Immature natural killer cell (primary cell): Measurements from ENCODE around the gene CDC42BPG. TPM values are rescaled to one million over a fixed set of nuclear protein-coding genes. Genes with fewer than 3 reads are reported as not detected.

Source experiments
- DNase-seq, 3 donors: peaks; one replicate each; pipeline ENCODE4 v3.0.0; 2022; ENCODE audit warnings: mixed read lengths in 1 of 3
- H3K27ac Mint-ChIP-seq, 6 donors: one replicate each; pipeline ENCODE4 v1.8.0; 2020; ENCODE audit warnings: mixed read lengths in 6 of 6, mild to moderate bottlenecking in 5 of 6, inconsistent platforms in 4 of 6, moderate library complexity in 3 of 6
- H3K27me3 Mint-ChIP-seq, 3 donors: one replicate each; pipeline ENCODE4 v1.8.0; 2020 to 2021; ENCODE audit warnings: low read depth in 3 of 3, mild to moderate bottlenecking in 3 of 3, mixed read lengths in 3 of 3, moderate library complexity in 3 of 3, inconsistent platforms in 1 of 3
- H3K36me3 Mint-ChIP-seq, 3 donors: one replicate each; pipeline ENCODE4 v1.8.0; 2020; ENCODE audit warnings: mixed read lengths in 3 of 3, inconsistent platforms in 2 of 3, mild to moderate bottlenecking in 2 of 3
- H3K4me1 Mint-ChIP-seq, 2 donors: one replicate each; pipeline ENCODE4 v1.8.0; 2020; ENCODE audit warnings: inconsistent platforms in 2 of 2, mild to moderate bottlenecking in 2 of 2, mixed read lengths in 2 of 2, moderate library complexity in 1 of 2
- H3K4me3 Mint-ChIP-seq, 5 donors: one replicate each; pipeline ENCODE4 v1.8.0; 2020; ENCODE audit warnings: mild to moderate bottlenecking in 5 of 5, mixed read lengths in 5 of 5, inconsistent platforms in 3 of 5, moderate library complexity in 3 of 5
- H3K9me3 Mint-ChIP-seq, 6 donors: one replicate each; pipeline ENCODE4 v1.8.0; 2020; ENCODE audit warnings: mild to moderate bottlenecking in 6 of 6, mixed read lengths in 6 of 6, inconsistent platforms in 4 of 6, moderate library complexity in 3 of 6
- polyA plus RNA-seq, 3 donors: library from polyadenylated mRNA; unstranded; fragments of 300-500 nt; fragmentation: Illumina TruSeq; gene quantifications; one replicate each; pipeline ENCODE4 v1.2.3, GENCODE V29; 2021

The CDC42BPG gene
- polyA plus RNA-seq, 3 donors from 2014 or later: 0.13 to 0.22 TPM; not detected in 1

DNA sequence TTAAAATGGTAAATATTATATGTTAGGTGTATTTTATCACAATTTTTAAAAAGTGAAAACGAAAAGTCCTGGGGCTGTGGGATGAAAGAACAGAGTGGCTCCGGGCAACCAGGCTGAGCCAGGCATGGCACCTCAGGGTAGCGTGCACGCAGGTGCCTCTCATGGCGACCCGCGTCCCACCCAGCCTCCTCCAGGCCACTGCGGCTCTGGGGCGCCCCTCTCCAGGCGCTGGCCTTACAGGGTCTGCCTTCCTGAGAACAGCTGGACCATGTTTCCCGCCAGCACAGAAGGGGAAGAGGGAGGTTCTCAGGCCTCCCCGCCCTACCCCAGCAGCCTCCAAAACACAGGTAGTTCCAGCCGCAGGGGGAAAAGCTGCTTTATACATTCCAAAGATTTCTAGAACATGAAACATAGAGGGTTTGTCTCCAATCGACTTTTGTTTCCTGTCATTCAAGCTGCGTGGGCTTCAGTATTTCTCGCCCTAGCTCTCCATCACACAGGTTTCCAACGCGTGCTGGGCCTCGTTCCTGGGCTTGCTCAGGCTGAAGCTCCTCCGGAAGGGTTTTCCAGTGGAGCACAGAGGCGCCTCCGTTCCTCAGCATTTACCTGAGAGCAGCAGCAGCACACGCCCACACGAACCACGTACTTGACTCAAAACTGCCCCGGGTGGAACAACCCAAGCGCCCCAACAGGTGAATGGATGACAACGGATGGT is 23.5 kb upstream of the CDC42BPG start:
- peaks cover 9 to 16% (median 16%) of the 10 kb centered on the region in 3 donors for H3K27me3 Mint-ChIP-seq
- H3K27ac Mint-ChIP-seq: peak overlapping the region; percentile 80 to 93 (median 92)
- peak overlapping the region; percentile 71 to 90 (median 76) for H3K4me3 Mint-ChIP-seq
- H3K36me3 Mint-ChIP-seq: peaks cover 3 to 24% (median 16%) of the 10 kb centered on the region in 3 donors
- H3K9me3 Mint-ChIP-seq: no peaks in the 10 kb centered on the region
- H3K4me1 Mint-ChIP-seq: peaks cover 92 to 95% of the 10 kb centered on the region in 2 donors
- DNase-seq: no peak

- Mint-ChIP-seq H3K27ac (peak overlapping the region; percentile 90 to 99 (median 96)), H3K9me3 (no peaks in the 10 kb centered on the region), H3K4me3 (peak overlapping the region; percentile 56 to 95 (median 76)), H3K4me1 (peaks cover 92 to 95% of the 10 kb centered on the region in 2 donors), H3K27me3 (peaks cover 9 to 19% (median 15%) of the 10 kb centered on the region in 3 donors), H3K36me3 (peaks cover under 1 to 17% (median 9%) of the 10 kb centered on the region in 3 donors)
- DNase-seq: peak; percentile 70 to 78 (median 73)
These were observed 21.7 kb upstream of the CDC42BPG start for GRCh38 chr11:64866173-64866491.

DNA sequence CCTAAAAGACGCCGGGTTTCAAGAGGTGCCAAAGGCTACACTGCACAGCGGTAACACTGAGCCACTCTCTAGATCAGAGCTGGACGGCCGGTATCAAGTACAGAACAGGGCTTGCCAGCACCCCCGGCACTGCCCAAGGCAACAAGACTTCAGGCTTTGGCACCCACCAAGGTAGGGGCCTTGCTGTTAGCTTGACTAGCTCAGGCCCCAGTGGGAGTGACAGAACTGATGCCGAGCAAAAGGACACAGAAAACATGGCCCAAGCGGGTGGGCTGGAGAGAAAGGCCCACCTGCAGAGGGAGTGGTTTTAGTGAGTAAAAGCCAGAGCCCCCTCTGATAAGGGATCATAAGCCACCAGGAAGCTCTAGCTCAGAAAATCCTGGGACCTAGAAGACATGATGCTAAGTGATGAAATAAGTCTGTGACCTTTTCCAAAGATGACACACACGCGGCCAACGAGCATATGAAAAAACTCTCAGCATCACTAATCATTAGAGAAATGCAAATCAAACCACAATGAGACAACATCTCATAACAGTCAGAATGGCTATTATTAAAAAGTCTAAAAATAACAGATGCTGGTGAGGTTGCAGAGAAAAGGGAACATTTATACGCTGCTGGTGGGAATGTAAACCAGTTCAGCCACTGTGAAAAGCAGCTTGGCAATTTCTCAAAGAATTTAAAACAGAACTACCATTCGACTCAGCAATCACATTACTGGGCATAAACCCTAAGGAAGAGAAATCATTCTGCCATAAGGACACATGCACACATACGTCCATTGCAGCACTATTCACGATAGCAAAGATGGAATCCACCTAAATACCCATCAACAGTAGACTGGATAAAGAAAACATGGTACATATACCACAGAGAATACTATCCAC is 21.1 kb upstream of the CDC42BPG start:
- Mint-ChIP-seq H3K36me3 (peaks cover 0 to 17% (median 9%) of the 10 kb centered on the region in 3 donors), H3K27me3 (peaks cover 9 to 21% (median 17%) of the 10 kb centered on the region in 3 donors), H3K4me3 (peak overlapping the region; percentile 56 to 95 (median 76)), H3K27ac (peak overlapping the region; percentile 90 to 99 (median 96)), H3K4me1 (peaks cover 91 to 94% of the 10 kb centered on the region in 2 donors), H3K9me3 (no peaks in the 10 kb centered on the region)
- DNase-seq: peak in 1 of 3 donors; percentile 43

GRCh38 chr11:64864473-64865285 is 20.2 kb upstream of the CDC42BPG start:
- Mint-ChIP-seq H3K36me3 (peaks cover 4 to 18% (median 9%) of the 10 kb centered on the region in 3 donors), H3K27me3 (peaks cover 7 to 23% (median 21%) of the 10 kb centered on the region in 3 donors), H3K4me1 (peaks cover 91 to 94% of the 10 kb centered on the region in 2 donors), H3K27ac (peak overlapping the region; percentile 90 to 99 (median 96)), H3K4me3 (peak overlapping the region; percentile 56 to 95 (median 76)), H3K9me3 (no peaks in the 10 kb centered on the region)
- peak in 1 of 3 donors; percentile 48 for DNase-seq

GRCh38 chr11:64864135-64864472 is 19.7 kb upstream of the CDC42BPG start:
- Mint-ChIP-seq H3K4me1 (peaks cover 91 to 94% of the 10 kb centered on the region in 2 donors), H3K27ac (peak overlapping the region; percentile 90 to 99 (median 96)), H3K27me3 (peaks cover 7 to 26% (median 25%) of the 10 kb centered on the region in 3 donors), H3K36me3 (peaks cover 8 to 22% (median 13%) of the 10 kb centered on the region in 3 donors), H3K4me3 (peak overlapping the region; percentile 56 to 95 (median 76)), H3K9me3 (no peaks in the 10 kb centered on the region)
- DNase-seq: no peak

GRCh38 chr11:64863391-64864060 is 19.1 kb upstream of the CDC42BPG start:
- no peak for DNase-seq
- H3K27ac Mint-ChIP-seq: peak overlapping the region; percentile 90 to 99 (median 98)
- H3K36me3 Mint-ChIP-seq: peaks cover 8 to 21% (median 13%) of the 10 kb centered on the region in 3 donors
- peaks cover 91 to 94% of the 10 kb centered on the region in 2 donors for H3K4me1 Mint-ChIP-seq
- H3K4me3 Mint-ChIP-seq: peak overlapping the region; percentile 56 to 95 (median 76)
- peaks cover 7 to 31% (median 25%) of the 10 kb centered on the region in 3 donors for H3K27me3 Mint-ChIP-seq
- no peaks in the 10 kb centered on the region for H3K9me3 Mint-ChIP-seq

GRCh38 chr11:64862987-64863390 is 18.5 kb upstream of the CDC42BPG start:
- DNase-seq: no peak
- peaks cover 91 to 92% of the 10 kb centered on the region in 2 donors for H3K4me1 Mint-ChIP-seq
- peak overlapping the region; percentile 90 to 99 (median 98) for H3K27ac Mint-ChIP-seq
- H3K4me3 Mint-ChIP-seq: peak overlapping the region; percentile 65 to 95 (median 72)
- peaks cover 4 to 31% (median 25%) of the 10 kb centered on the region in 3 donors for H3K27me3 Mint-ChIP-seq
- peaks cover 8 to 17% (median 13%) of the 10 kb centered on the region in 3 donors for H3K36me3 Mint-ChIP-seq
- H3K9me3 Mint-ChIP-seq: no peaks in the 10 kb centered on the region

DNA sequence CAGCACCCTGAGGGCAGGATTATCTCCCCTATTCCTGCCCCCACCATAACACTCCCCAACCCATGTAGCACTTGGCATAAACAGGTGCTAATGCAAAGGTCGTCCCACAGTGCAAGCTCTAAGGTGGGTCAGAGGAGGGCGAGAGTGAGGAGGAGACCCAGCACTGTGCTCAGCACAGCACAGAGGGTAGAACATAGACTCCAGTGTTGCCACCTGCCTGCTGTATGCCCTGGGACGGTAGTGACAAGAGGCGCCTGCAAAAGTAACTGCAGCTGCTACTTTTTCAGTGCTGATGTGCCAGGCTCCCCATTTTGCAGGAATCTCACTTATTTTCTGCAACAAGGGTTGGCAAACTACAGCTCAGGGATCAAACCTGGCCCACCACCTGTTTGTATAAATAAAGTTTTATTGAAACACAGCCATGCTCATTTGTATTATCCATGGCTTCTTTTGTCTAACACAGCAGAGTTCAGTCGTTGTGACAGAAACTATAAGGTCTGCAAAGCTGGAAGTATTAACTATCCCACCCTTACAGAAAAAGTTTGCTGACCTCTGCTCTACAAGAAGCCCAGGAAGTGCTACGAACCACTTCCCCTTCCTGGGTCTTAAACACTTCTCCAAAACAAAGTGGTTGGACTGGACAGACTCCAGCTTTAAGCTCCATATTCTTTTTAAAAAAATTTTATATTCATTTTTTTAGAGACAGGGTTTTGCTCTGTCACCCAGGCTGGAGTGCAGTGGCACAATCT is 16.9 kb upstream of the CDC42BPG start:
- Mint-ChIP-seq H3K36me3 (peaks cover 8 to 13% (median 8%) of the 10 kb centered on the region in 3 donors), H3K27me3 (peaks cover 2 to 29% (median 21%) of the 10 kb centered on the region in 3 donors), H3K4me3 (peak overlapping the region; percentile 80 to 95 (median 88)), H3K4me1 (peaks cover 92 to 93% of the 10 kb centered on the region in 2 donors), H3K9me3 (no peaks in the 10 kb centered on the region), H3K27ac (peak overlapping the region; percentile 97 to 99 (median 98))
- peak in 2 of 3 donors; percentile 31 to 35 for DNase-seq

- peak; percentile 78 to 83 (median 82) for DNase-seq
- Mint-ChIP-seq H3K36me3 (peaks cover 13 to 16% (median 14%) of the 10 kb centered on the region in 3 donors), H3K4me3 (peak overlapping the region; percentile 80 to 95 (median 88)), H3K4me1 (peaks cover 92 to 93% of the 10 kb centered on the region in 2 donors), H3K27me3 (peaks cover 3 to 37% (median 26%) of the 10 kb centered on the region in 3 donors), H3K9me3 (no peaks in the 10 kb centered on the region), H3K27ac (peak overlapping the region; percentile 97 to 99 (median 98))
These were observed 15.3 kb upstream of the CDC42BPG start for GRCh38 chr11:64859542-64860414.

- Mint-ChIP-seq H3K27me3 (peaks cover 3 to 37% (median 26%) of the 10 kb centered on the region in 3 donors), H3K4me3 (peak overlapping the region; percentile 80 to 95 (median 88)), H3K27ac (peak overlapping the region; percentile 97 to 99 (median 98)), H3K9me3 (no peaks in the 10 kb centered on the region), H3K36me3 (peaks cover 14 to 16% (median 14%) of the 10 kb centered on the region in 3 donors), H3K4me1 (peaks cover 87 to 89% of the 10 kb centered on the region in 2 donors)
- peak; percentile 72 to 73 (median 72) for DNase-seq
These were observed 14.2 kb upstream of the CDC42BPG start for GRCh38 chr11:64858467-64859263.
